Muscle of back (tissue), 11 donors: ENCODE data around the gene POLR2I. TPM values are rescaled to one million over a fixed set of nuclear protein-coding genes. Genes with fewer than 3 reads are reported as not detected.

ENCODE experiments used
- DNase-seq, 3 donors: peaks; one replicate each; pipeline versions ENCODE4 v3.0.0 to v3.0.0-alpha.2; 2013
- polyA plus RNA-seq, 10 donors: library from polyadenylated mRNA; unstranded; fragments of 120-200 nt; gene quantifications; one replicate each; pipeline ENCODE4 v1.2.1, GENCODE V29; 2013; ENCODE audit not compliant: insufficient read length in 10 of 10

Gene POLR2I
- polyA plus RNA-seq, 10 donors, result 26.4 to 47.8 (median 40.6) TPM

GRCh38 chr19:36064826-36065225, 49.8 kb downstream of the POLR2I start:
- no peak for DNase-seq

Other genes starting within 250 kb of the POLR2I start
- 10 to 100 TPM in 1 of 10 donors, 1 to 10 TPM in 9; 3.8 to 12.7 (median 5.9) TPM for gene APLP1, start 246.3 kb downstream of the POLR2I start, polyA plus RNA-seq
- 1 to 10 TPM; 1.1 to 3.1 (median 1.7) TPM for gene NFKBID, start 214.3 kb downstream of the POLR2I start, polyA plus RNA-seq
- gene HCST, start 212.3 kb downstream of the POLR2I start, polyA plus RNA-seq, result 10 to 100 TPM in 1 of 10 donors, 1 to 10 TPM in 9; 3.7 to 11.6 (median 5.3) TPM
- 10 to 100 TPM; 11.6 to 22.8 (median 16.9) TPM for gene TYROBP, start 206.6 kb downstream of the POLR2I start, polyA plus RNA-seq
- gene LRFN3, start 178.5 kb downstream of the POLR2I start, polyA plus RNA-seq, result 10 to 100 TPM in 1 of 10 donors, 1 to 10 TPM in 9; 4.4 to 13.1 (median 7.6) TPM
- gene SDHAF1, start 119.7 kb downstream of the POLR2I start, polyA plus RNA-seq, result 10 to 100 TPM in 9 of 10 donors, 1 to 10 TPM in 1; 9.4 to 13.8 (median 11.4) TPM
- gene SYNE4, start 106.1 kb downstream of the POLR2I start, polyA plus RNA-seq, result 1 to 10 TPM in 1 of 10 donors, under 1 TPM in 8, not detected in 1; 0.12 to 1.0 (median 0.46) TPM
- 10 to 100 TPM in 1 of 10 donors, 1 to 10 TPM in 9; 5.5 to 10.4 (median 7.9) TPM for gene ALKBH6, start 100.7 kb downstream of the POLR2I start, polyA plus RNA-seq
- 10 to 100 TPM; 13.8 to 22.7 (median 18.7) TPM for gene CLIP3, start 82.0 kb downstream of the POLR2I start, polyA plus RNA-seq
- gene THAP8, start 60.6 kb downstream of the POLR2I start, polyA plus RNA-seq, result 1 to 10 TPM; 7.2 to 9.9 (median 7.6) TPM
- gene WDR62, start 60.0 kb downstream of the POLR2I start, polyA plus RNA-seq, result 1 to 10 TPM; 2.5 to 3.9 (median 3.2) TPM
- not detected for gene OVOL3, start 3.7 kb downstream of the POLR2I start, polyA plus RNA-seq
- 100 to 1,000 TPM in 1 of 10 donors, 10 to 100 TPM in 9; 64.6 to 101 (median 79.3) TPM for gene TBCB, start 593 bp upstream of the POLR2I start, polyA plus RNA-seq
- gene CAPNS1, start 25.2 kb upstream of the POLR2I start, polyA plus RNA-seq, result 100 to 1,000 TPM; 460 to 557 (median 508) TPM
- 100 to 1,000 TPM; 182 to 264 (median 219) TPM for gene COX7A1, start 37.6 kb upstream of the POLR2I start, polyA plus RNA-seq
- gene ZNF565, start 99.8 kb upstream of the POLR2I start, polyA plus RNA-seq, result 1 to 10 TPM; 4.3 to 7.9 (median 6.6) TPM
- gene ZNF146, start 100.2 kb upstream of the POLR2I start, polyA plus RNA-seq, result 10 to 100 TPM; 55.7 to 79.3 (median 72.1) TPM